DOHH2 (cell line): ENCODE results near the gene SEC14L1.

Experiments
- CTCF ChIP-seq: fragments of 200-600 bp; sonication (generic); IDR thresholded peaks from one replicate; pipeline ENCODE4 v1.5.1; 2014; ENCODE audit warnings: antibody characterized with exemption, mild to moderate bottlenecking, low read depth, low read length; ENCODE audit not compliant: poor library complexity, severe bottlenecking
- EZH2phosphoT487 ChIP-seq: fragments of 200-600 bp; sonication (generic); IDR thresholded peaks from 2 replicates; pipeline ENCODE4 v1.6.1; 2017; ENCODE audit warnings: borderline replicate concordance, mild to moderate bottlenecking, antibody characterized with exemption, low read length, moderate library complexity, mixed read lengths

DNA sequence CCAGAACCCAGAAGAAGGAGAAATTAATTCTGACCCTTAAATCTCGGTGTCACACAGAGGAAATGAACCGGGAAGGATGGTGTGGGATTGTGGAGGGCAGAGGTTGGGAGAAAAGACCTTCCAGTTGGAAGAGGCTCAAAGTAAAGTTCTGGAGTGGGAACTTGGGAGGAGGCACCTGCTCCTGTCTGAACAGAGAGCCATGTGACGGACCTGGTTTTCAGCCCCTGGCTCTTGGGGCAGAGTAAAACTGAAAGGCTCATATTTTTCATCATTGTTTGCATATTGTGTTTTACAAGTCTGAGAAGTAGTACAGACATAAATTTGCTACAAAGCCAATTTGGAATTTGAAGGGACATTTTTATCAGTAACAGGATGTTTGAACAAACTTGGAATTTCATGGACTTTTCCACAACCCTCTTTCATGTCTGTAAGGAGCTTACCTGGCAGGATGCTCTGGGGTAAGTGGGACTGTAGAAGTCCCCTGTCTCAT, 24.4 kb upstream of the SEC14L1 start:
- no peak for TF ChIP-seq CTCF
- TF ChIP-seq EZH2phosphoT487: no peak
